Measurements from ENCODE around the gene CIZ1. TPM values are rescaled to one million over a fixed set of nuclear protein-coding genes. Genes with fewer than 3 reads are reported as not detected.
A peak's percentile ranks its signal among the peaks of the same experiment; 100 is the strongest.

CIZ1 gene
- total and polyA plus RNA-seq, 9 of the 15 experiments (the other 6 are each of a cell fraction or from before 2014, with no cell fraction given) = 6.6 to 329 (median 87.8) TPM

DNA sequence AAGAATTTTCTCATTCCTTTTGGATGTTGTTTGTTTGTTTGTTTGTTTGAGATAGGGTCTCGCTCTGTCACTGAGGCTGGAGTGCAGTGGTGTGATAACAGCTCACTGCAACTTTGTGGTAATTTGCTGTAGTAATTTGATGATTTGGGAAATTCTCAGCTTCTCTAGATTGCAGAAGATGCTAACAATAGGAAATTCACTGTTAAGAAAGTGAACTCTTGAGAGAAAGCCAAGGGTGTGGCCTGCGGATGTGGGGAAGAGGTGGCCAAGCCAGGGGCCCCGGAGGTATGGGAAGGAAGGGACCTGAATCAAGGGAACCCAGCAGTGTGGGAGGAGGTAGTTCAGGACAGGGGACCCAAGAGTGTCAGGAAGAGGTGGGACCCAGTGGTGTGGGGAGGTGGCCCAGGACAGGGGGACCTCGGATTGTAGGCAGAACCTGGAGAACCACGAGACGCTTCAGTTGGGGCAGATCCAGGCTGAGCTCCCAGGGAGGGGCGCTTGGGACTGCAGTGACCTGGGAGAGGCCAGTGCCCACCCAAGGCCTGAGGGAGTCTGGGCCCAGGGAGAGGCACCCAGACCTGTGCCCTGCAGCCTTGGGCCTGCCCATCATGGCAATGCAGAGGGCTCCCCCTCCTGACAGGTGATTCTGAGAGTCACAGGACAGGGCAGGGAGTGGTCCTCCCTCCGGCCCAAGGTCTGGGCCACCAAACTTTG, 47.7 kb downstream of the CIZ1 start (continued):
- TF ChIP-seq, protein P1, sequence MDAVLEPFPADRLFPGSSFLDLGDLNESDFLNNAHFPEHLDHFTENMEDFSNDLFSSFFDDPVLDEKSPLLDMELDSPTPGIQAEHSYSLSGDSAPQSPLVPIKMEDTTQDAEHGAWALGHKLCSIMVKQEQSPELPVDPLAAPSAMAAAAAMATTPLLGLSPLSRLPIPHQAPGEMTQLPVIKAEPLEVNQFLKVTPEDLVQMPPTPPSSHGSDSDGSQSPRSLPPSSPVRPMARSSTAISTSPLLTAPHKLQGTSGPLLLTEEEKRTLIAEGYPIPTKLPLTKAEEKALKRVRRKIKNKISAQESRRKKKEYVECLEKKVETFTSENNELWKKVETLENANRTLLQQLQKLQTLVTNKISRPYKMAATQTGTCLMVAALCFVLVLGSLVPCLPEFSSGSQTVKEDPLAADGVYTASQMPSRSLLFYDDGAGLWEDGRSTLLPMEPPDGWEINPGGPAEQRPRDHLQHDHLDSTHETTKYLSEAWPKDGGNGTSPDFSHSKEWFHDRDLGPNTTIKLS (IDR thresholded peaks at IDR 0.05; ENCODE audit: borderline replicate concordance, low read depth) = no peak
- TF ChIP-seq NR2C1 (IDR thresholded peaks at IDR 0.05) = no peak
- no peak for TF ChIP-seq NR2C1 (tag; IDR thresholded peaks at IDR 0.05)
- no peak for TF ChIP-seq CBX2 (IDR thresholded peaks at IDR 0.05; ENCODE audit: insufficient read depth, low read length, poor library complexity, severe bottlenecking)
- TF ChIP-seq DDX20 (tag; IDR thresholded peaks at IDR 0.05; ENCODE audit: low read depth) = no peak
- no peak for TF ChIP-seq RFX1 (IDR thresholded peaks at IDR 0.05)
- no peak for TF ChIP-seq RFX5 (IDR thresholded peaks at IDR 0.05; ENCODE audit: low read depth, low read length)
- TF ChIP-seq, protein P2, sequence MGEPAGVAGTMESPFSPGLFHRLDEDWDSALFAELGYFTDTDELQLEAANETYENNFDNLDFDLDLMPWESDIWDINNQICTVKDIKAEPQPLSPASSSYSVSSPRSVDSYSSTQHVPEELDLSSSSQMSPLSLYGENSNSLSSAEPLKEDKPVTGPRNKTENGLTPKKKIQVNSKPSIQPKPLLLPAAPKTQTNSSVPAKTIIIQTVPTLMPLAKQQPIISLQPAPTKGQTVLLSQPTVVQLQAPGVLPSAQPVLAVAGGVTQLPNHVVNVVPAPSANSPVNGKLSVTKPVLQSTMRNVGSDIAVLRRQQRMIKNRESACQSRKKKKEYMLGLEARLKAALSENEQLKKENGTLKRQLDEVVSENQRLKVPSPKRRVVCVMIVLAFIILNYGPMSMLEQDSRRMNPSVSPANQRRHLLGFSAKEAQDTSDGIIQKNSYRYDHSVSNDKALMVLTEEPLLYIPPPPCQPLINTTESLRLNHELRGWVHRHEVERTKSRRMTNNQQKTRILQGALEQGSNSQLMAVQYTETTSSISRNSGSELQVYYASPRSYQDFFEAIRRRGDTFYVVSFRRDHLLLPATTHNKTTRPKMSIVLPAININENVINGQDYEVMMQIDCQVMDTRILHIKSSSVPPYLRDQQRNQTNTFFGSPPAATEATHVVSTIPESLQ (CRISPR knock-in tag; IDR thresholded peaks at IDR 0.05) = no peak
- no peak for TF ChIP-seq BCOR (IDR thresholded peaks at IDR 0.05)
- TF ChIP-seq TEAD4 (IDR thresholded peaks at IDR 0.05; ENCODE audit: low read length) = peak; percentile 35; the same call in 1 of the 2 replicates
- TF ChIP-seq TEAD4 (CRISPR knock-in tag; IDR thresholded peaks at IDR 0.05; ENCODE audit: borderline replicate concordance) = no peak
- no peak for TF ChIP-seq TFAM (CRISPR knock-in tag; conservative IDR thresholded peaks at IDR 0.05)
- TF ChIP-seq RAD21 (CRISPR knock-in tag; conservative IDR thresholded peaks at IDR 0.05 in 1 of 2, IDR thresholded peaks at IDR 0.05 in 1 of 2) = 0 out of 4 replicates have a peak, but pooled peaks of 1 of the 2 experiments have one; percentile 16
- TF ChIP-seq U2AF1 (optimal IDR thresholded peaks at IDR 0.05; ENCODE audit: low read depth, low read length) = no peak
- TF ChIP-seq, protein P3, sequence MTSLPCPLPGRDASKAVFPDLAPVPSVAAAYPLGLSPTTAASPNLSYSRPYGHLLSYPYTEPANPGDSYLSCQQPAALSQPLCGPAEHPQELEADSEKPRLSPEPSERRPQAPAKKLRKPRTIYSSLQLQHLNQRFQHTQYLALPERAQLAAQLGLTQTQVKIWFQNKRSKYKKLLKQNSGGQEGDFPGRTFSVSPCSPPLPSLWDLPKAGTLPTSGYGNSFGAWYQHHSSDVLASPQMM (CRISPR knock-in tag; IDR thresholded peaks at IDR 0.05) = no peak
- no peak for TF ChIP-seq ZNF174 (CRISPR knock-in tag; IDR thresholded peaks at IDR 0.05)
- no peak for TF ChIP-seq NFATC3 (IDR thresholded peaks at IDR 0.05)
- no peak for TF ChIP-seq KDM4B (IDR thresholded peaks at IDR 0.05; ENCODE audit: borderline replicate concordance in 2 of 2, low read depth in 1 of 2)
- TF ChIP-seq PTRF (tag; IDR thresholded peaks at IDR 0.05) = no peak
- no peak for TF ChIP-seq MTA1 (IDR thresholded peaks at IDR 0.05; ENCODE audit: borderline replicate concordance)
- TF ChIP-seq HNRNPK (IDR thresholded peaks at IDR 0.05; ENCODE audit: low read depth, low read length, poor library complexity, severe bottlenecking) = no peak
- TF ChIP-seq FOSL1 (tag; conservative IDR thresholded peaks at IDR 0.05) = 0 out of 2 replicates have a peak, but pooled peaks have one; percentile 20
- TF ChIP-seq ZNF354B (CRISPR knock-in tag; IDR thresholded peaks at IDR 0.05) = no peak
- no peak for TF ChIP-seq XRCC3 (IDR thresholded peaks at IDR 0.05)
- no peak for TF ChIP-seq FOXJ2 (tag; IDR thresholded peaks at IDR 0.05)

Data from K562 (cell line).